ENCODE results near the gene C9orf153.

- no peak for TF ChIP-seq CTCF (IDR thresholded peaks at IDR 0.05)
- TF ChIP-seq POLR2A (IDR thresholded peaks at IDR 0.05) = no peak
- no peak for TF ChIP-seq POLR2AphosphoS5 (IDR thresholded peaks at IDR 0.05)
These were observed 73.6 kb downstream of the C9orf153 start for GRCh38 chr9:86185872-86186271.

All from upper lobe of left lung (tissue), 4 donors.